GM23338 (cell line): ENCODE results near the gene OOSP2.

Experiments
- CREB1 ChIP-seq: fragments of 250-450 bp; sonication (Bioruptor Pico); IDR thresholded peaks from 2 replicates; pipeline ENCODE4 v1.5.0; 2020; ENCODE audit warnings: low read depth, mild to moderate bottlenecking, moderate library complexity
- CTCF ChIP-seq, 2 experiments: fragments of 200-600 bp in 1 of 2; sonication (generic) in 1 of 2; conservative IDR thresholded peaks; 2 replicates each; pipeline versions ENCODE4 v1.5.1 to v1.6.1; 2016 to 2017; ENCODE audit warnings: antibody characterized with exemption in 2 of 2, low read depth in 2 of 2, mild to moderate bottlenecking in 2 of 2, moderate library complexity in 1 of 2
- ETS1 ChIP-seq: IDR thresholded peaks from 2 replicates; pipeline ENCODE4 v1.6.1; 2016; ENCODE audit warnings: antibody characterized with exemption
- EZH2 ChIP-seq: fragments of 200-600 bp; sonication (generic); IDR thresholded peaks from one replicate; pipeline ENCODE4 v1.8.0; 2017; ENCODE audit warnings: antibody characterized with exemption, mild to moderate bottlenecking, low read depth; ENCODE audit not compliant: unreplicated experiment
- EZH2phosphoT487 ChIP-seq: fragments of 200-600 bp; sonication (generic); IDR thresholded peaks from one replicate; pipeline ENCODE4 v1.8.1; 2018; ENCODE audit warnings: antibody characterized with exemption; ENCODE audit not compliant: unreplicated experiment
- JUNB ChIP-seq: IDR thresholded peaks from one replicate; pipeline ENCODE4 v1.6.1; 2016; ENCODE audit warnings: antibody characterized with exemption; ENCODE audit not compliant: unreplicated experiment
- NANOG ChIP-seq: IDR thresholded peaks from 2 replicates; pipeline ENCODE4 v1.6.1; 2016; ENCODE audit warnings: antibody characterized with exemption, borderline replicate concordance
- POLR2AphosphoS5 ChIP-seq: IDR thresholded peaks from 2 replicates; pipeline ENCODE4 v1.6.1; 2016; ENCODE audit warnings: antibody characterized with exemption, low read depth
- REST ChIP-seq: IDR thresholded peaks from one replicate; pipeline ENCODE4 v1.6.1; 2018; ENCODE audit warnings: antibody characterized with exemption; ENCODE audit not compliant: unreplicated experiment
- STAT1 ChIP-seq: IDR thresholded peaks from one replicate; pipeline ENCODE4 v1.6.1; 2016; ENCODE audit warnings: antibody characterized with exemption; ENCODE audit not compliant: unreplicated experiment
- ZNF114 ChIP-seq: fragments of 250-450 bp; sonication (Bioruptor Pico); IDR thresholded peaks from 2 replicates; pipeline ENCODE4 v1.5.0; 2020; ENCODE audit warnings: mild to moderate bottlenecking, moderate library complexity
- ZNF462 ChIP-seq: fragments of 250-450 bp; sonication (Bioruptor Pico); IDR thresholded peaks from 2 replicates; pipeline ENCODE4 v1.5.0; 2020; ENCODE audit warnings: mild to moderate bottlenecking, moderate library complexity

GRCh38 chr11:60095477-60096120 is 55.4 kb downstream of the OOSP2 start:
- no peak for TF ChIP-seq POLR2AphosphoS5
- TF ChIP-seq EZH2phosphoT487: no peak
- no peak for TF ChIP-seq CTCF (conservative IDR thresholded peaks at IDR 0.05; ENCODE audit: low read depth in 2 of 2)
- TF ChIP-seq CREB1 (CRISPR knock-in tag): no peak
- no peak for TF ChIP-seq STAT1
- no peak for TF ChIP-seq REST
- no peak for TF ChIP-seq EZH2
- no peak for TF ChIP-seq JUNB
- TF ChIP-seq ZNF114: no peak
- no peak for TF ChIP-seq NANOG
- no peak for TF ChIP-seq ETS1
- no peak for TF ChIP-seq ZNF462 (CRISPR knock-in tag)
